CD4-positive, alpha-beta T cell treated with Interleukin-1 beta for 1 hour (primary cell): ENCODE measurements around the gene IL13.

Source experiments
- DNase-seq, 2 donors: peaks; one replicate each; pipeline ENCODE4 v3.0.0-alpha.2; 2020 to 2022

IL13 gene

DNA sequence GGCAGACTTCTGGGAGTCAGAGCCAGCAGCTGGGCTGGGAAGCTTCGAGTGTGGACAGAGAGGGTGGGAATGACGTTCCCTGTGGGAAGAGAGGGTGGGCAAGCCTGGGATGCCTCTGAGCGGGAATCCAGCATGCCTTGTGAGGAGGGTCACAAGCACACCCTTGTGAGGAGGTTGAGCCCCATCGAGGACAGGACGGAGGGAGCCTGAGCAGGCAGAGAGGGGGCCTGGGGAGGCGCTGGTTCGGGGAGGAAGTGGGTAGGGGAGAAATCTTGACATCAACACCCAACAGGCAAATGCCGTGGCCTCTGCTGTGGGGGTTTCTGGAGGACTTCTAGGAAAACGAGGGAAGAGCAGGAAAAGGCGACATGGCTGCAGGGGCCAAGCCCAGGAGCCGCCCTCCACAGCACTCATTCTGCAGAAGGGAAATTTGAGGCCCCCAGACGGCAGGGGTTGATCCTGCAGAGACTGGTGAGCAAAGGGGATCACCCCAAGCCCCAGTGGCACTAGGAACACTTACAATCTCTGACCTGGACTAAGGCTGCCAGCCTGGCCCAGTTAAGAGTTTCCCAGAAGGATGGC, 1.1 kb upstream of the IL13 start:
- DNase-seq = no peak

DNA sequence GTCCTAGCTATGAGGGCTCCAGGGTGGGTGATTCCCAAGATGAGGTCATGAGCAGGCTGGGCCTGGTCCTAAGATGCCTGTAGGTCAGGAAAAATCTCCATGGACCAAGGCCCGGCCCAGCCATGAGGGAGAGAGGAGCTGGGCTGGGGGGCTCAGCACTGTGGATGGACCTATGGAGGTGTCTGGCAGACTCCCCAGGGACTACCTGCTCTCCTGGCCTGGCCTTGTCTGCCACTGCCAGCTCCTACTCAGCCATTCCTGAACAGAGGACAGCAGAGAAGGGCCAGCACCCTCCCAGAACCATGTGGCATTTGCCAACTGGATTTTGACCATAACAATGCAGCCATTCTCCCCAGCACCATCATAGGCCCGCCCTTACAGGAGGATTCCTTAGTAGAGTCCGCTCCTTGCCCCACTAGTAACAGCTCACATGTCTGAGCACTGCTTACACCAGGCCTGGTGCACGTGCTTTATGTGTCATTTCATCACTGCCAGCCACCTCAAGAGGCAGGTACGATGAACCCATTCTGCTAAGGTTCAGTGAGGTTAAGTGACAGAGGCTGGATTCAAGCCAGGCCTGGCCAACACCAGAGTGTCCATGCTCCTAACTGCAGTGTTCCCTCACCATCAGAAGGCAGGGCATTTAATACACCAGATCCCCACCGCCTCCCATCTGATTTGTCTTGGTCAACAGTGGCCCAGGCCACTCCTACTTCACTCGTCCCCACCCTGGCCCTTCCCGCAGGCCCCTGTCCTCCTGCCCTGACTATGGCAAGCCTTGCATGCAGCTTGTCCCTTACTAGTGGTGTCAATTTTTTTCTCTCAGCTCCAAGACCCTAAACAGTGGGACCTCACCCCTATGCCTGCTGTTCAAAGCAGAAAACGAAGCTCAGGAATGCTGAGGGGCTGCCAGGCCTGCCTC, 669 bp downstream of the IL13 start:
- DNase-seq = no peak

DNA sequence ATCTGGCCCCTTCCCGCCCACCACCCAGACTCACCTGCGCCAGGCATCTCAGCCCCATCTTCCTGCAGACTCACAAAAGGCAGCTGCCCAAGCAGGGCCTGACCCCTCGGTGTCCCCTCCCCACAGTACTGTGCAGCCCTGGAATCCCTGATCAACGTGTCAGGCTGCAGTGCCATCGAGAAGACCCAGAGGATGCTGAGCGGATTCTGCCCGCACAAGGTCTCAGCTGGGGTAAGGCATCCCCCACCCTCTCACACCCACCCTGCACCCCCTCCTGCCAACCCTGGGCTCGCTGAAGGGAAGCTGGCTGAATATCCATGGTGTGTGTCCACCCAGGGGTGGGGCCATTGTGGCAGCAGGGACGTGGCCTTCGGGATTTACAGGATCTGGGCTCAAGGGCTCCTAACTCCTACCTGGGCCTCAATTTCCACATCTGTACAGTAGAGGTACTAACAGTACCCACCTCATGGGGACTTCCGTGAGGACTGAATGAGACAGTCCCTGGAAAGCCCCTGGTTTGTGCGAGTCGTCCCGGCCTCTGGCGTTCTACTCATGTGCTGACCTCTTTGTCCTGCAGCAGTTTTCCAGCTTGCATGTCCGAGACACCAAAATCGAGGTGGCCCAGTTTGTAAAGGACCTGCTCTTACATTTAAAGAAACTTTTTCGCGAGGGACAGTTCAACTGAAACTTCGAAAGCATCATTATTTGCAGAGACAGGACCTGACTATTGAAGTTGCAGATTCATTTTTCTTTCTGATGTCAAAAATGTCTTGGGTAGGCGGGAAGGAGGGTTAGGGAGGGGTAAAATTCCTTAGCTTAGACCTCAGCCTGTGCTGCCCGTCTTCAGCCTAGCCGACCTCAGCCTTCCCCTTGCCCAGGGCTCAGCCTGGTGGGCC, 1.9 kb downstream of the IL13 start:
- DNase-seq = no peak

DNA sequence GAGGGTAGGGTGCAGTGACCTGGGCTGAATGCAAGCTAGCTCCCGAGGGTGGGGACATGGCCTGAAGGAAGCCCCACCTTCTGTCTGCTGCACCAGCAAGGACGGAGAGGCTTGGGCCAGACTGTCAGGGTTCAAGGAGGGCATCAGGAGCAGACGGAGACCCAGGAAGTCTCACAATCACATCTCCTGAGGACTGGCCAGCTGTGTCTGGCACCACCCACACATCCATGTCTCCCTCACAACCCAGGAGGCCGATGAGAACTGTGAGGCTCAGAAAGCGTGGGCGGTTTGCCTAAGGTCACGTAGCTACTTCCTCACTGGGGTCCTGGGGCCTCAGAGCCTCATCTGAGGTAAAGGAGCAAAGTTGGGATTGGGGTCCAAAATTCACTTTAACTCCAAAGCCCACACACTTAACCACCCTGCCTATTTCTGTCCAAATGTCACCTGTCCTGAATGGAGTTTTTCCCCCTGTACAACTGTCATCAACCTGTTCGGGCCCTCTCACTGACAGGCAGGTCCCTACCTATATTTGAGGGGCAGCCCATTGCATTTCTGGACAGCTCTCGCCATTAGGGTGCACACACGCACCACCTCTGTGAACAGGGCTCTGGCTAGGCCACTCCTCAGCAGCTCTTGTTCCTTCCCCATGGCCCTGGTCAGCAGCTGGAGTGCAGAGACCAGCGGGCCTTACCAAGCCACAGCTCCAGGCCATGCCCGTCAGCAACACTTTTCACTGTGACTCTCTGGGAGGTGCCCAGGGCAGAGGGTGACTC, 3.4 kb downstream of the IL13 start:
- no peak for DNase-seq

DNA sequence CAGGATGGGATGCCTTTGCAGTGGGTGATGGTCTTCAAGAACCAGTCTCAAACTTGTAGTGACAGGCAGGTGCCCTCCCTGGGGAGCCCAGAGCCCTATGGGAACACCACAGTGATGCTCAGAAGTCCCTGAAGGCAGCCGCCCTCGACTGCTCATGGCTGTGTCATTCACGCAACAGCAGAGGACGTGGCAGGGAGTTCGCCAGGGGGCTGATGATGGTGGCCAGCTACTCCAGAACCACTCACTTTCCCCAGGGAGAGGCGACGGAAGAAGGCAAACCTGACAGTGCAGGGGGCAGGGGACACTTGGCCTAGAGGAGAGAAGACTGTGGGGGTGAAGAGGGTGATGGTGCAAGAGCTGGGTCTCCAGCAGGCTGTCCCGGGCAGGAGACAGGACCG, 4.0 kb downstream of the IL13 start:
- no peak for DNase-seq

DNA sequence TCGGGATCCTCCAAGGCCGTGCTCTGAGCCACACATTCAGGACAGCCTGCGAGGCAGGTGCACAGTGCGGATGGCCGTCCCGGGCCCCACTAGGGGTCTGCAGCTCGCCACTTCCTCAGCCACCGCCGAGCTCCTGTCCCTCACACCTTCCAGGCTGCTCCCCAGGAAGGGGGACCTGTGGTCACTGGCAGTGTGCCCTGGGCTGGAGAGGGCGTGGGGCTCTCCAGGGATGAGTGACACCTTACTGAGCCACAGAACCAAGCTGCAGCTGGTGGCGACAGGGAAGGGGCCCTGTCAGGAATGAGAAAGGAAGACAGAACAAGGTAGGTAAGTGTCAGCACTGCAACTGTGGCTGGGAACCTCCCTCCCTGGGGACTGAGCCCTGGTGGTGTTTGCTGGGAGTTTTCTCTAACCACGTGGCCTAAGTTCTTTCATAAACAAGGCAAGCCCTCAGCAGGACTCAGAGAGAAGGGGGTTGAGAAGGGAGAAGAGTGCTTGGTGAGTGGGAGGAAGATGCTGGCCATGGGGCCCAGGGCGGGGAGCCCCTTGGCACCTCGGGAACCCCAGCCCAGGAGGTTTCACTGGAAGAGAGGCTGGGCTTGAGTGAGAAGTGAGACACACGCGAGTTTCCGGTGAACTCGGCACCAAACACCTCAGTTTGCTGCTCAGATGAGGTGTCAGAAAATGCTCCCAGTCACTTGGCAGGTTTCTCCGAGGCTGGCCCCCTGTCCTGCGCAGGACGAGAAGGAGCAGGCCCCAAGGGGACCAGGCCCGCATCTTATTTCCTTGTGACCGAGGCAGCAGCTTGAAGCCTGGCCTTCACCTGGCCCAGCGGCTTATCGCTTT, 5.2 kb downstream of the IL13 start:
- DNase-seq = peak; percentile 16 to 41

DNA sequence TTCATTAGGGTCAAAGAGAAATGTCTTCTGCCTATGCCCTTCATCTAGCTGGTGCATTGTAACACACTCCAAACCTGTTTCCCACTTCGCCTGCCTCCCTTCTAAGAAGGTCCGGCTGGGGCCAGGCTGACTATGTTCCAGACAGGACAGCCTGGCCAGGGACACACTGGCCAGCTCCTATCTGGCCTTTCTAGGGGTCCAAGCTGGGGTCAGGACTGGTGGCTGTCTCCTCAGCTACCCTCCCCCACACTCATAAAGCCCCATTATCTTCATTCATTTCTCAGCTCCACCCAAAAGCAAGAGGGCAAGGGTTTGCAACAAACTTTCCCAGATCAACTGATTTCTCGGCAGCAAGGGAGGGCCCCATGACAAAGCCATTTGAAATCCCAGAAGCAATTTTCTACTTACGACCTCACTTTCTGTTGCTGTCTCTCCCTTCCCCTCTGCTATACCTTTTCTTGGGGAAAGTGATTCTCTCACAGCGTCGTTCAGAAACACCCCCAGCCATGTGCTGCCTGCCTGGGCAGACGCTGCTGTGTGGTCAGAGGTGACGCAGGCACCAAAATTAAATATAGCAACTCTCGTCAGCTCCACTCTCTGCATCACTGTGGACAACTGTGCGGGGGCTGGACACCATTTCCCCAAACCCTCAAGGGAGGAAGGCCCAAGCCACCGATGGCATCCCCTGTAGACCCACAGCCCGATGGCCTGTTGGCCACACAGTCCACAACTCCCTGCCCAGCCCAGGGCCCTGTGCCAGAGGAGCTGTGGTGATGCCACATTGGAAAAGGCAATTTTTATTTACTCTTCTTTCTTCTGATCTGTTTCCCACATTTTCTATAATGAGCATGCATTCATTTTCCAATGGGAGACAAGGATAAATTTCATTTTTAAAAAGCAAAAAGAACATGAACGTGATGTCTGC, 6.1 kb downstream of the IL13 start:
- DNase-seq = peak; percentile 37 to 38

DNA sequence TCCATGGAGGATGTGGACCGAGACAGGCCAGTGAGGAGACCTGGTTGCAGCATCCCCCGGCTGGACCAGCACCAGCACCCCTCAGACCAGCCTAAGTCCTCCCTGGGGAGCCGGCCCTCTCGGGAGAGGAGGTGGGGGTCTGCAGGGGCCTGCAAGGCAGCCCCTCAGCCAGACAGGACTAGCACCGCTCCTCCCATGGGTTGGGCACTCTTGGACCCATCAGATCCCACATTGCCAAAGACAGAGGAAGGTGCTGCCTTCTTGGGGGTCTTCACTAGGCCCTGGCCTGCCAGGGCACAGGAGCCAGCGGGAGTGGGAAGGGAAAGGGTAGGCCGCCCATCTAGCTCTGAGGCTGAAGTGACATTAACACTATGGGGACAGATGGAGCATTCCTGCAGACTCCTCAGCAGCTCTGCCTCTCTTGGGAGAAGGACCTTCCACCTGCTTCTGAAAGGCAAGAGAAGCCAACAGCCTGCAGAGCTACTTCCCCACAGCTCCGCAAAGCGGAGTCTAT, 6.8 kb downstream of the IL13 start:
- DNase-seq = no peak

DNA sequence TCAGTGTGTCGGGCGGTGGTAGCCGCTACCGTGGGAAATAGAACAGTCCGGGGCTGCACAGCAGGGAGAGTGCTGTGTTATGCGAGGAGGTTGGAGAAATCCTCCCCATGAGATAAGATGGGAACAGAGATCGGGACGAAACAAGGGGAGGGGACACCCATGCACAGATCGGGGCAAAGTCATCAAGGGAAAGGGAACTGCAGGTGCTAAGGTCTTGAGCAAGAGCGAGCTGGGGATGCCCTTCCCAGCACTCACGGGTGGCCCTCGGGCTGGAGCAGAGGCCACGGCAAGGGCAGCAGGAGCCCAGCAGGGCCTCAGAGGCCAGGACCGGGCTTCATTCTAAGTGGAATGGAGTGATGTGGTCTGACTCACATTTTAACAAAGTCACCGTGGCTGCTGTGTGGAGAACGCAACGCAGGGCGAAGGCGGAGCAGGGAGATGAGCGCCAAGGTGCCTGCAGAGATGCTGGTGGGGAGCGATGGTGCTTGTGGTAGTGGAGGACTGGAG, 7.7 kb downstream of the IL13 start:
- no peak for DNase-seq

DNA sequence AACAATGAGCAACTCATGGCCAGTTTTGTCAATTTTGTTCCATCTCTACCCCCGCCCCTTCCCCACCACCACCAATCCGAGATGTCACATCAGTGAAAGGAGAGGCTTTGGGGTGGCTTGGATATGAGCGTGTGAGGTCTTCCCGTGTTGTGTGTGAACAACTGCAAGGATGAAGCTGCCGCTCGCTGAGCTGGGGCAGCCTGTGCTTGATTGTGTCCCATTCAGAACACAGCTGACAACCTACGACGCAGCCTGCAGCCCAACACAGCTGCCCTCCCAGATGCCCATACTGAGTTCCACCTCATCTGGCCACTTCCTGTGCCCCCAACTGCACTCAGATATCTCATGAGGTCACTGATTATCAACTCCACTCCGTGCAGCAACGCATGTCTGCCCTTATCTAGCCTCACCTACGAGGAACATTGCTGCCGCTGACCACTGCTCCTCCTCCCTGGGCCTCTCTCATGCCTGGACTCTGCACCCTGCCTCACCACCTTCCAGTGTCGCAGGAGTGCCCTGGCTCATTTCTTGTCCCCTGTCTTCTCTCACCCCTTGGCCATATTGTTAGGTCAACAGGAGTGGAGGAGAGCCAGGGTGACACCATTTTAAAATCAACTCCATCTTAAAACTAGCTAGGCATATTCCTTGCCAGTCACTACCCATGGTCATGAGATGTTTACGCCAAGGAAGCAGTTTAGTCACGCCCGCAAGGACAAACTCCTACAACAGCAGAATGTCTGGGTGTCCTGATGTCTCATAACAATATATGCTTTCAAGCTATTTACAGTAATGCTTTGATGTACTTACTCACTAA, 8.5 kb downstream of the IL13 start:
- DNase-seq = peak in 1 of 2 donors; percentile 16

DNA sequence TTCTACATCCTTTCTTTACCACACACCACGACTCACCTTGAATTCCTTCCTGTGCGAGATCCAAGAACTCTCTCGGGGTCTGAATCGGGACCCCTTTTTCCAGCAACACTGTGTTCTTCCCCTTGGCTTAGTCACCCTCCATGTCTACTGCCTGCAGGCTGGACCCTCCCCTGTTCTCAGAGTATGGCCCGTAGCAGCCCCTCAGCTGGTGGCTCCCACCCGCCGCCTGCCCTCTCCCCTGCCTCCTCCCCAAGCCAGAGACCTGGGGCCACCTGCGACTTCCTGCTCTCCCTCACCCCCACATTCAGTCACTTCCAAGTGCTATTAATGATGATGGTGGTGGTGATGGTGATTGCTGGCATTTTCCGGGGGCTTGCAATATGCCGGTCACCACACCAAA, 9.3 kb downstream of the IL13 start:
- DNase-seq = no peak

DNA sequence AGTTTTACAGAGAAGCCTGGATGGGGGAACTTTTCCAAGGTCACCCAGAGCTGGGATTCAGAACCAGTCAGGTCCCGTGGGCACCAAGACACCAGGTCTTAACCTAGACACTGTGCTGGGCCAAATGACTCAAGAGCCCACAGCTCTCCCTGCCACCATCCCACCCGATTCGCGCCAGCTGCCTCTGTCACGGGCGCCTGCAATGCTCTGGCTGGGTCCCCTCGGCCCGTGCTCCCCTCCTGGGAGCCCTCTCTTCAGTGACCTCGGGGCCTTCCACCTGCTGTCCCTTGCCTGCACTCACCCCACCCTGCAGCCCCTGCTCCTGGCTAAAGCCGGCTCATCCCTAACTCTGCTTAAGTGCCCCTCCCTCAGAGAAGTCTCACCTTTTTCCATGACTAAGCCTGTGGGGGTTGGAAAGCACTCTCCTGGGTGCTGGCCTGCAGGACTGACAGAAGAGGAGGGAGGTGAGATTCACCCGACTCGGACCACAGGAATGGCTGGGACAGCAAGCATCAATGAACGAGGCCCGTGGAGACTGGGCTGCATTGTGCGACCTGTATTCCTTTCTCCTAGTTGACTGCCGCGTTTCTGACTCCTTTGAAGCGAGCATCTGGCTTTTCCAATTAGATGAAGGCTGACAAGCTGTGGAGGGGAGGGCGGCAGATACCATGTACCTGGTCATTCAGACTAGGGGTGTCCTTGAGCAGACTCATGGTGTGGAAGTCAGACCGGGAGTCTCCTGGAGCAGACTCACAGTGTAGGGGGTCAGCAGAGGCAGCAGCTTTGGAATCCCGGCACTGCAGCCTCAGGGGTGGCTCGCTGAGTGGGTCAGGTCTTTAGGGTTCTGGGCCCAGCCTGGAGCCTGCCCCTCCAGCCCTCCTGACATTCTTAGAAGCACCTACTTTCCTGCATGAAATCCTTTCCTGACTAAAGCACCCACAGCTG, 10.1 kb downstream of the IL13 start:
- DNase-seq = no peak

DNA sequence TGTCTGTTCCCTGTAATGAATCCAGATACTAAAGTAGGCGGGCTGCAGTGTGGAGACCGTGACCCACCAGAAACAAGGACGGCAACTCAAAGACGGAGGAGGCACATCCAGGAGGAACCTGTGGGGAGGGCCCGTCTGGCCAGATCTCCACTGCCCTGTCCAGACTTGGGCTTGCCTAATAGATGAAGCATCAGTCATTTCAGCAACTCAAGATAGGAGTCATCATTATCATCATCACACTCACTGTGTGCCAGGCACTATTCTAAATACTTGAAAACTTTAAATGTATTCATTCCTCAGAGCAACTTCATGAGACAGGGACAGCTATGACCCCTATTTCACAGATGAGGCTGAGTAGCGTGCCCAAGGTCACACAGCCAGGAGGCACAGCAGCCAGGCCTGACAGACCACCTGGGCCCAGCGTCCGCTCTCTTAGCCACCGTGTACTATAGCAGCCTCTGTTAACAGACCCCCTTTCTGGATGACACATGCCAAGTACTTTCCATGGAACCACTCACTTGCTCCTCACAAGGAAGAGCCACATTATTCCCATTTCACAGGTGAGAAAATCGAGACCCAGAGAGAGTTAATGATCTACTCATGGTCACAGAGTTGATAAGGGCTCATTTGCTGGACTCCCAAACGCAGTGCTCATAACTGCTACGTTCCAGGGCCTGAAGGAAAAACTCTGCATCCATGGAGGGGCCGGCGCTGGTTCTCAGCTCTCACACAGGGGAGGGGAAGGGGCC, 10.9 kb downstream of the IL13 start:
- no peak for DNase-seq

DNA sequence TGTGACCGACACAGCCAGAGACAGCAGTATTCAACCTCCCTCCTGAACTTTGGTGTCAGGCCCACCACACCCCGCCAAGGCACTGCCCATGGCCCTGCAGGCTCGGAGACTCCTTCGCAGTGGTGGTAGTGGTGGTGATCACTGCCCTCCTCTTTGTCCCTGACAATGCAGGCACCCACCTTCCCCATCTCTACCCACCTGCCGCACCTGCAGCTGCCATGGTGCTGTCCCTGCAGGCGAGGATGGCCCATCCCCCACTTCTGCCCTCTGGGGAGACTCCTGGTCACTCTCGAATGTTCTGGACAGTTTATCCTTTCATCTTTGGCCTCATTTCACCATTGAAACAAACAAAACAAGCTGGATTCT, 11.5 kb downstream of the IL13 start:
- DNase-seq = no peak

DNA sequence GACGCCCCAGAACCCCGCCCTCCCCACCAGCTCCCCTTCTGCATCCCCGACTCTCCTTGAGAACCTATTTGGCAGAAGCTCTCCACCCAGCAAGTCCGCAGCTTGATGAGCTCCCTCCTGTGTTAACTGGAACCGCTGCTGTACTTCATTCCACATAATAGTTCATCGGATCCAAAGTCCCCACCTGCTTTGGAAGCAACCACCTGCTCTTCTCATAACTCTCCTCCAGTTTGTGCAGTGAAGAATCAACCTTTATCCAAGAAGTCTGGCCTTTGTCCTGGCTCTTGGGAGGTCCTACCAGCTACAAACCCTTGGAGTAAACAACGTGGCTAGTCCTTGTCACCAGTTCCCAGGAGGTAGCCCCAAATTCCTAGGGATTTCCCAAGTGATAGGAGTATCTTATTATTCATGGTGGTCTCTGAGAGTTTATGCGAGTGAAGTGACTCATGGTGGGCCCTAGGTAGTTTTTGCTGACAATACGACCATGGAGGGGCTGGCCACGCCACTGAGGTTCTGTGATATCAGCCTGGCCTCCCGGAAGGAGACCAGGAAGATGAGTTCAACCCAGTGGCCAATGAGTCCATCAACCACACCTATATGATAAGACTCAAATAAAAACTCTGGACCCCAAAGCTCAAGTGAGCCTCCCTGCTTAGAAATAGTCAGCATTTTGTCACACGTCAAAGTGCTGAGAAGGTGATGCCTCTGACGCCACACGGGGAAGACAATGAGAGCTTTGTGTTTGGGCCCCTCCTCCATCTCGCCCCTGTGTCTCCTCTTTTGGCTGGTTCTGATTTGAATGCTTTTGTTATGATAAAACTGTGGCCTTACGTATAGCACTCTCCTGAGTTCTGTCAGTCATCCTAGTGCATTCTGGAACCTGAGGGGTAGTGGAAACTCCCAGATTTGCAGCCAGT, 12.3 kb downstream of the IL13 start:
- no peak for DNase-seq

DNA sequence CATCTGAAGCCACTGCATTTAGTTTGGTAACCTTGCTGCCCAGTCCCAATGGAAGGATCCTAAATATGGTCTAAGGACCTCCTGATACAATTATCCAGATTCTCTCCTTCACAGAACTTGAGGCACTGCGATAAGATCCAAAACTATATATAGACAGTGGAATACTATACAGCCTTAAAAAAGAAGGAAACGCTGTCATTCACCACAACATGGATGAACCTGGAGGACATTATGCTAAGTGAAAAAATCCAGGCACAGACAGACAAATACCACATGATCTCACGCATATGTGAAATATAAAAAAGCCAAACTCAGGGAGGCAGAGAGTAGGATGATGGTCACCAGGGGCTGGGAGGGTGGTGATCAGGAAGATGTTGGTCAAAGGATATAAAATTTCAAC, 13.0 kb downstream of the IL13 start:
- DNase-seq = no peak
